Activated CD4-positive, alpha-beta T cell treated with anti-CD3 and anti-CD28 coated beads, Interleukin-2, amount 10 ng/mL, durations not matched to agents 24 days and 14 days (primary cell): ENCODE measurements around the gene SDCCAG8. TPM values are rescaled to one million over a fixed set of nuclear protein-coding genes. Genes with fewer than 3 reads are reported as not detected.

Experiments used
- DNase-seq: peaks from one replicate; pipeline ENCODE4 v3.0.0; 2022
- H3K27ac Mint-ChIP-seq: one replicate; pipeline ENCODE4 v1.8.0; 2022; ENCODE audit warnings: mild to moderate bottlenecking, mixed read lengths
- H3K27me3 Mint-ChIP-seq: one replicate; pipeline ENCODE4 v1.8.0; 2022; ENCODE audit warnings: mixed read lengths
- H3K36me3 Mint-ChIP-seq: one replicate; pipeline ENCODE4 v1.8.0; 2022; ENCODE audit warnings: low read depth, mild to moderate bottlenecking, mixed read lengths
- H3K4me1 Mint-ChIP-seq: one replicate; pipeline ENCODE4 v1.8.0; 2021; ENCODE audit warnings: mixed read lengths
- H3K4me3 Mint-ChIP-seq: one replicate; pipeline ENCODE4 v1.8.0; 2022; ENCODE audit warnings: mild to moderate bottlenecking, moderate library complexity, mixed read lengths
- H3K9me3 Mint-ChIP-seq: one replicate; pipeline ENCODE4 v1.8.0; 2021; ENCODE audit warnings: mixed read lengths
- intact Hi-C: fragments of 100-400 bp; cut with micrococcal nuclease; formaldehyde crosslinking; loops from one replicate; pipeline ENCODE4 v1.15.1; 2023
- total RNA-seq: library from RNA; stranded (reverse); gene quantifications from 2 replicates; pipeline ENCODE4 v1.2.3, GENCODE V29; 2022

SDCCAG8 gene
- total RNA-seq, 1 donor from 2014 or later = 23.6 TPM

GRCh38 chr1:243421784-243422183, 165.9 kb downstream of the SDCCAG8 start:
- DNase-seq = peak; percentile 89
- intact Hi-C loops = loop anchor here (1.0 to 10.0 kb wide), 6 partner anchors 15 to 1177 kb away; partner anchors contain the start of gene CEP170
- Mint-ChIP-seq H3K9me3 (peaks cover 7% of the 10 kb centered on the region), H3K27ac (peak overlapping the region; percentile 55), H3K4me3 (peak overlapping the region; percentile 70), H3K4me1 (peaks cover 38% of the 10 kb centered on the region), H3K36me3 (peaks cover 10% of the 10 kb centered on the region), H3K27me3 (no peaks in the 10 kb centered on the region)

- Mint-ChIP-seq H3K9me3 (peaks cover 7% of the 10 kb centered on the region), H3K27ac (no peak overlapping the region), H3K27me3 (no peaks in the 10 kb centered on the region), H3K4me3 (peak overlapping the region; percentile 70), H3K36me3 (peaks cover 10% of the 10 kb centered on the region), H3K4me1 (peaks cover 35% of the 10 kb centered on the region)
- no peak for DNase-seq
- intact Hi-C loops = loop anchor here (5.0 to 10.0 kb wide), 2 partner anchors 322 to 415 kb away; no protein-coding TSS in a partner anchor
These were observed 166.5 kb downstream of the SDCCAG8 start for GRCh38 chr1:243422362-243422761.

GRCh38 chr1:243428084-243428483, 172.2 kb downstream of the SDCCAG8 start:
- H3K4me3 Mint-ChIP-seq = no peak overlapping the region
- H3K36me3 Mint-ChIP-seq = no peaks in the 10 kb centered on the region
- peak; percentile 17 for DNase-seq
- H3K27ac Mint-ChIP-seq = no peak overlapping the region
- intact Hi-C loops = loop anchor here (10.0 kb wide), 1 partner anchor 317 kb away; no protein-coding TSS in a partner anchor
- H3K4me1 Mint-ChIP-seq = peaks cover 2% of the 10 kb centered on the region
- no peaks in the 10 kb centered on the region for H3K27me3 Mint-ChIP-seq
- H3K9me3 Mint-ChIP-seq = no peaks in the 10 kb centered on the region

- H3K4me1 Mint-ChIP-seq = peaks cover 2% of the 10 kb centered on the region
These were observed 172.9 kb downstream of the SDCCAG8 start for GRCh38 chr1:243428617-243429342.

GRCh38 chr1:243431591-243431990, 175.8 kb downstream of the SDCCAG8 start:
- Mint-ChIP-seq H3K4me1 (peaks cover 2% of the 10 kb centered on the region), H3K27ac (no peak overlapping the region), H3K36me3 (no peaks in the 10 kb centered on the region), H3K9me3 (no peaks in the 10 kb centered on the region), H3K27me3 (no peaks in the 10 kb centered on the region), H3K4me3 (no peak overlapping the region)
- DNase-seq = peak; percentile 28
- intact Hi-C loops = no loop called here

More at GRCh38 chr1:243428617-243429342, 172.9 kb downstream of the SDCCAG8 start:
- Mint-ChIP-seq H3K27ac (no peak overlapping the region), H3K9me3 (no peaks in the 10 kb centered on the region), H3K36me3 (no peaks in the 10 kb centered on the region), H3K27me3 (no peaks in the 10 kb centered on the region), H3K4me3 (no peak overlapping the region)
- intact Hi-C loops = loop anchor here (10.0 kb wide), 1 partner anchor 316 kb away; no protein-coding TSS in a partner anchor
- peak; percentile 27 for DNase-seq

GRCh38 chr1:243432136-243432535, 176.3 kb downstream of the SDCCAG8 start:
- DNase-seq = no peak
- Mint-ChIP-seq H3K36me3 (no peaks in the 10 kb centered on the region), H3K4me1 (peaks cover 2% of the 10 kb centered on the region), H3K9me3 (no peaks in the 10 kb centered on the region), H3K4me3 (no peak overlapping the region), H3K27ac (no peak overlapping the region), H3K27me3 (no peaks in the 10 kb centered on the region)
- intact Hi-C loops = no loop called here

GRCh38 chr1:243433737-243434370, 178.0 kb downstream of the SDCCAG8 start:
- H3K4me3 Mint-ChIP-seq = no peak overlapping the region
- peaks cover 2% of the 10 kb centered on the region for H3K4me1 Mint-ChIP-seq
- H3K27me3 Mint-ChIP-seq = no peaks in the 10 kb centered on the region
- peaks cover 2% of the 10 kb centered on the region for H3K36me3 Mint-ChIP-seq
- H3K27ac Mint-ChIP-seq = no peak overlapping the region
- intact Hi-C loops = no loop called here
- peak; percentile 48 for DNase-seq
- no peaks in the 10 kb centered on the region for H3K9me3 Mint-ChIP-seq

- DNase-seq = peak; percentile 43
- Mint-ChIP-seq H3K9me3 (no peaks in the 10 kb centered on the region), H3K27me3 (no peaks in the 10 kb centered on the region), H3K27ac (no peak overlapping the region), H3K4me1 (peaks cover 2% of the 10 kb centered on the region), H3K36me3 (peaks cover 2% of the 10 kb centered on the region), H3K4me3 (no peak overlapping the region)
- intact Hi-C loops = no loop called here
These were observed 178.8 kb downstream of the SDCCAG8 start for GRCh38 chr1:243434594-243434993.

- H3K4me1 Mint-ChIP-seq = peaks cover 2% of the 10 kb centered on the region
- no peaks in the 10 kb centered on the region for H3K27me3 Mint-ChIP-seq
- H3K36me3 Mint-ChIP-seq = peaks cover 2% of the 10 kb centered on the region
- no peak overlapping the region for H3K4me3 Mint-ChIP-seq
- no peak for DNase-seq
- intact Hi-C loops = no loop called here
- H3K27ac Mint-ChIP-seq = no peak overlapping the region
- no peaks in the 10 kb centered on the region for H3K9me3 Mint-ChIP-seq
These were observed 180.0 kb downstream of the SDCCAG8 start for GRCh38 chr1:243435836-243436235.

- Mint-ChIP-seq H3K4me1 (no peaks in the 10 kb centered on the region), H3K27me3 (no peaks in the 10 kb centered on the region), H3K4me3 (no peak overlapping the region), H3K36me3 (peaks cover 2% of the 10 kb centered on the region), H3K9me3 (no peaks in the 10 kb centered on the region), H3K27ac (no peak overlapping the region)
- intact Hi-C loops = no loop called here
- DNase-seq = peak; percentile 47
These were observed 182.3 kb downstream of the SDCCAG8 start for GRCh38 chr1:243438146-243438545.

- peaks cover 2% of the 10 kb centered on the region for H3K36me3 Mint-ChIP-seq
- no peak overlapping the region for H3K4me3 Mint-ChIP-seq
- DNase-seq = no peak
- no peaks in the 10 kb centered on the region for H3K9me3 Mint-ChIP-seq
- H3K4me1 Mint-ChIP-seq = no peaks in the 10 kb centered on the region
- intact Hi-C loops = no loop called here
- H3K27ac Mint-ChIP-seq = no peak overlapping the region
- no peaks in the 10 kb centered on the region for H3K27me3 Mint-ChIP-seq
These were observed 183.0 kb downstream of the SDCCAG8 start for GRCh38 chr1:243438815-243439214.

- no peaks in the 10 kb centered on the region for H3K27me3 Mint-ChIP-seq
- DNase-seq = peak; percentile 42
- no peaks in the 10 kb centered on the region for H3K4me1 Mint-ChIP-seq
- no peak overlapping the region for H3K4me3 Mint-ChIP-seq
- H3K27ac Mint-ChIP-seq = no peak overlapping the region
- intact Hi-C loops = no loop called here
- no peaks in the 10 kb centered on the region for H3K9me3 Mint-ChIP-seq
- H3K36me3 Mint-ChIP-seq = peaks cover 2% of the 10 kb centered on the region
These were observed 184.6 kb downstream of the SDCCAG8 start for GRCh38 chr1:243440406-243440805.

GRCh38 chr1:243441601-243442000, 185.8 kb downstream of the SDCCAG8 start:
- no peak for DNase-seq
- Mint-ChIP-seq H3K27ac (no peak overlapping the region), H3K27me3 (no peaks in the 10 kb centered on the region), H3K4me3 (no peak overlapping the region), H3K9me3 (no peaks in the 10 kb centered on the region), H3K4me1 (no peaks in the 10 kb centered on the region), H3K36me3 (peaks cover 2% of the 10 kb centered on the region)
- intact Hi-C loops = no loop called here

GRCh38 chr1:243443557-243443956, 187.7 kb downstream of the SDCCAG8 start:
- no peaks in the 10 kb centered on the region for H3K27me3 Mint-ChIP-seq
- H3K36me3 Mint-ChIP-seq = peaks cover 2% of the 10 kb centered on the region
- no peak overlapping the region for H3K4me3 Mint-ChIP-seq
- intact Hi-C loops = no loop called here
- no peaks in the 10 kb centered on the region for H3K9me3 Mint-ChIP-seq
- H3K27ac Mint-ChIP-seq = no peak overlapping the region
- no peak for DNase-seq
- H3K4me1 Mint-ChIP-seq = peaks cover 9% of the 10 kb centered on the region
